T-cell (primary cell): ENCODE measurements around the gene SRRM1. TPM values are rescaled to one million over a fixed set of nuclear protein-coding genes. Genes with fewer than 3 reads are reported as not detected.

Experiments
- ATAC-seq, 4 experiments: fragments of 200-7000 bp in 3 of 4; fragments of 150-1000 bp in 1 of 4; cut with Tn5 transposase; replicated peaks in 1 of 4; 1 replicate in 3 of 4; 2 replicates in 1 of 4; pipeline ENCODE4 v1.10.0; 2021; ENCODE audit warnings: moderate library complexity in 3 of 4, mild to moderate bottlenecking in 2 of 4, moderate number of reproducible peaks in 1 of 4
- CTCF ChIA-PET, 2 donors: fragments of 300-600 bp; sonication (Branson Sonifier 250); formaldehyde crosslinking; loops; one replicate each; lab custom pipeline; 2022; ENCODE audit warnings: antibody characterized with exemption in 2 of 2; lab: Charles Lee
- POLR2A ChIA-PET, 2 donors: fragments of 300-600 bp; sonication (Branson Sonifier 250); formaldehyde crosslinking; loops; one replicate each; lab custom pipeline; 2022; ENCODE audit warnings: antibody characterized with exemption in 2 of 2; lab: Charles Lee
- DNase-seq, 35 experiments: peaks; one replicate each; pipeline versions ENCODE4 v3.0.0 to v3.0.0-alpha.2; 2013 to 2023
- H3K27ac ChIP-seq: one replicate; pipeline ENCODE4 v1.5.1; 2013; ENCODE audit warnings: low read length
- H3K27me3 ChIP-seq, 2 experiments: replicated peaks in 1 of 2; 1 replicate in 1 of 2; 2 replicates in 1 of 2; pipeline versions ENCODE4 v1.6.1 to v1.7.0; 2013; ENCODE audit warnings: low read length in 1 of 2, mixed read lengths in 1 of 2; ENCODE audit not compliant: control insufficient read depth in 2 of 2, insufficient read depth in 2 of 2; ENCODE audit errors: extremely low read depth in 1 of 2
- H3K36me3 ChIP-seq, 2 donors: 1 replicate in 1 of 2; 2 replicates in 1 of 2; pipeline versions ENCODE4 v1.6.1 to v1.7.0; 2013; ENCODE audit warnings: low read length in 1 of 2; ENCODE audit not compliant: control insufficient read depth in 2 of 2, insufficient read depth in 1 of 2; ENCODE audit errors: extremely low read depth in 1 of 2
- H3K4me1 ChIP-seq, 2 experiments: 1 replicate in 1 of 2; 2 replicates in 1 of 2; pipeline versions ENCODE4 v1.6.1 to v1.7.0; 2013; ENCODE audit warnings: low read length in 2 of 2, mixed read lengths in 1 of 2; ENCODE audit not compliant: insufficient read depth in 2 of 2, control insufficient read depth in 1 of 2; ENCODE audit errors: extremely low read depth in 1 of 2
- H3K4me3 ChIP-seq, 2 donors: 1 replicate in 1 of 2; 2 replicates in 1 of 2; pipeline versions ENCODE4 v1.5.1 to v1.7.0; 2013; ENCODE audit warnings: mild to moderate bottlenecking in 2 of 2, low read length in 1 of 2, moderate library complexity in 1 of 2; ENCODE audit not compliant: control insufficient read depth in 1 of 2; ENCODE audit errors: extremely low read depth in 1 of 2
- H3K9me3 ChIP-seq: 2 replicates; pipeline ENCODE4 v1.7.0; 2013
- H3K27ac Mint-ChIP-seq, 2 donors: one replicate each; pipeline ENCODE4 v1.8.0; 2020 to 2021; ENCODE audit warnings: mild to moderate bottlenecking in 2 of 2, mixed read lengths in 2 of 2
- H3K27me3 Mint-ChIP-seq, 2 donors: one replicate each; pipeline ENCODE4 v1.8.0; 2021 to 2022; ENCODE audit warnings: mixed read lengths in 2 of 2
- H3K36me3 Mint-ChIP-seq: one replicate; pipeline ENCODE4 v1.8.0; 2021; ENCODE audit warnings: mixed read lengths
- H3K4me1 Mint-ChIP-seq, 3 donors: one replicate each; pipeline ENCODE4 v1.8.0; 2020 to 2022; ENCODE audit warnings: mixed read lengths in 3 of 3, mild to moderate bottlenecking in 1 of 3
- H3K4me3 Mint-ChIP-seq, 3 donors: one replicate each; pipeline ENCODE4 v1.8.0; 2020 to 2022; ENCODE audit warnings: mild to moderate bottlenecking in 3 of 3, mixed read lengths in 3 of 3, moderate library complexity in 3 of 3
- H3K9me3 Mint-ChIP-seq, 3 donors: one replicate each; pipeline ENCODE4 v1.8.0; 2020 to 2022; ENCODE audit warnings: mixed read lengths in 3 of 3
- WGBS: methylation state at CpG from one replicate; pipeline ENCODE4 v1.1.5; 2013; ENCODE audit warnings: missing lambda C conversion rate; ENCODE audit not compliant: insufficient coverage; 5-methylcytosine and 5-hydroxymethylcytosine counted together
- total RNA-seq, 35 experiments: library from RNA in 6 of 35; stranded (reverse) in 6 of 35; fragments of 120-200 nt in 1 of 35; gene quantifications; one replicate each; pipeline versions ENCODE4 v1.2.1 to v1.2.4 and lab custom pipeline; 2013 to 2026

SRRM1 gene
- total RNA-seq, 5 donors from 2014 or later (not counting 1 experiment from before 2014, with no cell fraction given), result 158 to 303 (median 181) TPM

DNA sequence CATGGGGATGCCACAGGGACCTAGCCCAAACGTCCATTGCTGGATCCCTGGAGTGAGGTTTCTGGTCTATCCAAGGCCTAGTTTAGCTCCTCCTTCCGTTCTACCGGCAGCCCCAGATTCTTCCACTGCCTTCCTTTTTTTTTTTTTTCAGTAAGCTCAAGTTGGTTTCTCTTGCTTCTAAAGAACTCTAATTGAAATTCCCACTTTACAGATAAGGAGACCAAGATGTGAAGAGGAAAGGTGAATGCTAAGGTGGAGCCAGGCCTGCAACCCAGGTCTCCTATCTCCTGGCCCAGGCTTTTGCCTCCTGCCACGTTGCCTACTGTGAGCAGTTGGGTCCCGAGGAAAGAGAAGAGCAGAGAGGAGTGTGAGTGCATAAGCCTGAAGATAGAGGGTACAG is 70.6 kb downstream of the SRRM1 start:
- CTCF ChIA-PET, result interaction anchor here in 1 of 2 donors (1.3 kb wide), 1 partner anchor 117 kb away, joined by 4 read pairs; no protein-coding TSS in a partner anchor
- Histone ChIP-seq H3K4me1 (peaks cover 0 to 3% of the 10 kb centered on the region in 2 experiments), H3K4me3 (no peak overlapping the region), H3K9me3 (no peaks in the 10 kb centered on the region), H3K27me3 (no peaks in the 10 kb centered on the region), H3K36me3 (no peaks in the 10 kb centered on the region), H3K27ac (no peak overlapping the region)
- DNase-seq (no peak), ATAC-seq (no peak)
- H3K27ac Mint-ChIP-seq, result no peak overlapping the region
- H3K27me3 Mint-ChIP-seq, result no peaks in the 10 kb centered on the region
- no CpG with 5 or more reads among the region's 5 CpGs for WGBS
- H3K4me3 Mint-ChIP-seq, result no peak overlapping the region
- H3K4me1 Mint-ChIP-seq, result peaks cover 0 to 15% (median 11%) of the 10 kb centered on the region in 3 donors
- no peaks in the 10 kb centered on the region for H3K36me3 Mint-ChIP-seq
- POLR2A ChIA-PET, result no interaction called here
- no peaks in the 10 kb centered on the region for H3K9me3 Mint-ChIP-seq

DNA sequence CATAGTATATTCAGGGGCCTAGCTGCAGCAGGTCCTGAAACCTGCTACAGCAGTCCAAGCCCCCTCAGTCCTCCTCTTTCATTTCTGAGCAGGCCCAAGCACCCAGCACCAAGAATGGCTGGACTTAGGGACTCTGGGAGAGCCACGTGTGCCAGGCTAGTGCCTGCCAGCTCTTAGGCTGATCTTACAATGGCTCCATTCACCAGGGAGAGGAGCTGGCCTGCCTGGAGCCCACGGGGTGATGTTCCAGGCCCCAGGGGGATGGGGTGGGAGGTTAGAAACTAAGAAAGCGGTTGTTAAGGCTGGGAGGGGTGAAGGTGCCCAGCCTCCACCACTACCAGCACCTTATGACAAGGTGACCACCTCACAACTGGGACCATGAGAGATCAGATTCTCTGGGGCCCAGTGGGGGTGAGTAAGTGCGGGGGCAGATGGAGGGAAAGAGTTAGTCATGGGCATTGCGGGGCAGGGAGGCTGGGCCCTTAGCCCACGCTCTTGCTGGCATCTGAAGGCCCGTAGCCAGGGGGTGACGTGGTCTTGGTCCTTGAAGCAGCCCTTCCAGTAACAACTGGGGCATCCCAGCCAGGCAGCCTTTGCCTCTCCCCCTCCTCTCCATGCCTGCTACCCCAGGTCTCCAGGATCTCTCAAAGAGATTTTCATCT is 71.9 kb downstream of the SRRM1 start:
- WGBS, result 78% methylated on average over 4 of the region's 8 CpGs
- Mint-ChIP-seq H3K4me1 (peaks cover 0 to 5% (median 3%) of the 10 kb centered on the region in 3 donors), H3K9me3 (no peaks in the 10 kb centered on the region), H3K36me3 (no peaks in the 10 kb centered on the region), H3K4me3 (no peak overlapping the region), H3K27me3 (no peaks in the 10 kb centered on the region), H3K27ac (no peak overlapping the region)
- DNase-seq (no peak), ATAC-seq (no peak)
- Histone ChIP-seq H3K36me3 (no peaks in the 10 kb centered on the region), H3K27me3 (peaks cover 0 to 4% of the 10 kb centered on the region in 2 experiments), H3K27ac (no peak overlapping the region), H3K9me3 (no peaks in the 10 kb centered on the region), H3K4me3 (no peak overlapping the region), H3K4me1 (no peaks in the 10 kb centered on the region)
- POLR2A ChIA-PET, result no interaction called here
- CTCF ChIA-PET, result interaction anchor here in 1 of 2 donors (1.3 kb wide), 1 partner anchor 115 kb away, joined by 4 read pairs; no protein-coding TSS in a partner anchor

DNA sequence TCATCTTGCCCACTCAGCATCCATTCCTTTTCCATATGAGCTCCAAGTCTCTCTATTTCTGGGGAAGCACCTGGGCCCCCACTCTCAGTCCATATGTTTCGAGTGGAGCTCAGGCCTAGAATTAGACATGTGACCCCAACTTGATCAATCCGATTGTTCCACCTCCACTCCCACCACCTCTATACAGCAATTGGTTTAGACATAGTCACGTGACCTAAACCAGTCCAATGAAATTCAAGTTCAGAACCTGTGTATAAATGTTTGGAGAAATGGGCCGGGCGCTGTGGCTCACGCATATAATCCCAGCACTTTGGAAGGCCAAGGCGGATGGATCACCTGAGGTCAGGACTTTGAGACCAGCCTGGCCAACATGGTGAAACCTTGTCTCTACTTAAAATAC is 72.6 kb downstream of the SRRM1 start:
- Histone ChIP-seq H3K4me1 (no peaks in the 10 kb centered on the region), H3K9me3 (no peaks in the 10 kb centered on the region), H3K27me3 (peaks cover 0 to 8% of the 10 kb centered on the region in 2 experiments), H3K36me3 (no peaks in the 10 kb centered on the region), H3K27ac (no peak overlapping the region), H3K4me3 (no peak overlapping the region)
- Mint-ChIP-seq H3K27ac (no peak overlapping the region), H3K4me1 (no peaks in the 10 kb centered on the region), H3K4me3 (no peak overlapping the region), H3K36me3 (no peaks in the 10 kb centered on the region), H3K27me3 (no peaks in the 10 kb centered on the region), H3K9me3 (no peaks in the 10 kb centered on the region)
- ChIA-PET CTCF (no interaction called here), POLR2A (no interaction called here)
- DNase-seq (no peak), ATAC-seq (no peak)
- WGBS, result 97% methylated on average over 3 of the region's 7 CpGs

DNA sequence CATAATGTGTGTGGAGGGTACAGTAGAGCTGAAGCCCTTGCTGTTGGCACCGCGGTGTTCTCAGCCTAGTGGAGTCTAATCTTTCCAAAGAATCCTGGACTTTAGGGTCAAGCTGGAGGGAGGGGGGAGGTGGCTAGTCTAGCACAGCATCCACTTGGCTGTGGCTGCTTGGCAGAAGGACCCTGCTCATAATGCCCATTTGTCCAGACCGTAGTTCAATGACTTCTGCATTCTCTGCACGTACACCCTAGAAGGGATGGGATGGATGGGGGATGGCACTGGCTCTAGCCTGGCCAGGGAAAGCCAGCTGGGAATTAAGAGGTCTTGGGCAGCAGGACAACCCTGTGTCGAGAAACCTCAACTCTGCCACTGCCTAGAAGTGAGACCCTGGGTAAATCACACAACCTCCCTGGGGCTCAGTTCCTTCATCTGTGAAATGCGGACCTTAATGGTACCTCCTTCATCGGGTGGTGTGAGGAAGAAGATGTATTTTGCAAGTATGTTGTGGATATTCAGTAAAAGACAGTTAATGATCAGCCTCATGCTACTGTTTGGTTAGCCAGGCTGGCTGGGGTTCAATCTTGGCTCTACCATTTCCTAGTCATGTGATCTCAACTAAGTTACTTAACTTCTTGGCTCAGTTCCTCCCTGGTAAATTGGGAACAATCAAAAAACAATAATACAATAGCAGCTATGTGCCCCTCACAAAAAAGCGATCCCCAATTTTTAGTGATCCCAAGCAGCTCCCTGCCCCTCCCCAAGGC is 75.0 kb downstream of the SRRM1 start:
- DNase-seq (no peak), ATAC-seq (no peak)
- ChIA-PET CTCF (no interaction called here), POLR2A (no interaction called here)
- Histone ChIP-seq H3K36me3 (no peaks in the 10 kb centered on the region), H3K4me3 (no peak overlapping the region), H3K27ac (no peak overlapping the region), H3K27me3 (peaks cover 0 to 8% of the 10 kb centered on the region in 2 experiments), H3K4me1 (peaks cover 0 to 6% of the 10 kb centered on the region in 2 experiments), H3K9me3 (no peaks in the 10 kb centered on the region)
- Mint-ChIP-seq H3K4me1 (peaks cover 0 to 7% (median 4%) of the 10 kb centered on the region in 3 donors), H3K36me3 (no peaks in the 10 kb centered on the region), H3K4me3 (no peak overlapping the region), H3K27me3 (no peaks in the 10 kb centered on the region), H3K27ac (no peak overlapping the region), H3K9me3 (no peaks in the 10 kb centered on the region)
- 95% methylated on average over 4 of the region's 8 CpGs for WGBS

DNA sequence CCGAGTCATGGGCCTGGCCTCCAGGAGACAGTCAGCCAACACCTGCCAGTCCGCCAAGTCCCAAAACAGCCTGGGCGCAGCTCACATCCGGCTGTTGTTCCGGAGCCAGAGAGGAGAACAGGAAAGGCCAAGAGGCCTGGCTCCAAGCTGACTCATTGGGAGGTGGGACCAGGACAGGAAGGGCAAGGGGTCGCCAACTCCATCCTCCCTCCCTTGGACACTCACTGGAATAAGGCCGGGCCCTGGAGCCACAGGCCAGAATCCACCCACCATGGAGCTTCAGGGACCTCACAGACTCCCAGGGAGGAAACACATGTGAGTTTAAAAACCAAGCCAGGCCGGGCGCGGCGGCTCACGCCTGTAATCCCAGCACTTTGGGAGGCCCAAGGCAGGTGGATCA is 77.0 kb downstream of the SRRM1 start:
- Mint-ChIP-seq H3K36me3 (no peaks in the 10 kb centered on the region), H3K27me3 (peaks cover 0 to 3% of the 10 kb centered on the region in 2 donors), H3K27ac (no peak overlapping the region), H3K4me3 (no peak overlapping the region), H3K9me3 (no peaks in the 10 kb centered on the region), H3K4me1 (peaks cover 0 to 7% (median 4%) of the 10 kb centered on the region in 3 donors)
- H3K27ac ChIP-seq, result no peak overlapping the region
- no peak for DNase-seq
- no peak overlapping the region for H3K4me3 ChIP-seq
- ChIA-PET CTCF (interaction anchor here in 1 of 2 donors (0.6 kb wide), 1 partner anchor 568 kb away, joined by 3 read pairs; no protein-coding TSS in a partner anchor), POLR2A (no interaction called here)
- H3K9me3 ChIP-seq, result no peaks in the 10 kb centered on the region
- peaks cover 0 to 6% of the 10 kb centered on the region in 2 experiments for H3K4me1 ChIP-seq
- H3K27me3 ChIP-seq, result peaks cover 0 to 8% of the 10 kb centered on the region in 2 experiments
- 92% methylated on average over 8 of the region's 12 CpGs for WGBS
- H3K36me3 ChIP-seq, result no peaks in the 10 kb centered on the region
- no peak for ATAC-seq

DNA sequence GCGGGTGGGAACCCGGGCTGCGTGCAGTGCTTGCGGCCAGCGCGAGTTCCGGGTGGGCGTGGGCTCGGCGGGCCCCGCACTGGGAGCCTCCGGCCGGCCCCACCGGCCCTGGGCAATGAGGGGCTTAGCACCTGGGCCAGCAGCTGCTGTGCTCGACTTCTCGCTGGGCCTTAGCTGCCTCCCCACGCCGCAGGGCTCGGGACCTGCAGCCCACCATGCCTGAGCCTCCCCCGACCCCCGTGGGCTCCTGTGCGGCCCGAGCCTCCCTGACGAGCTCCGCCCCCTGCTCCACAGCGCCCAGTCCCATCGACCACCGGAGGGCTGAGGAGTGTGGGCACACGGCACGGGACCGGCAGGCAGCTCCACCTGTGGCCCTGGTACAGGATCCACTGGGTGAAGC is 78.4 kb downstream of the SRRM1 start:
- WGBS, result 95% methylated on average over 25 of the region's 31 CpGs
- Histone ChIP-seq H3K4me3 (no peak overlapping the region), H3K4me1 (peaks cover 0 to 6% of the 10 kb centered on the region in 2 experiments), H3K9me3 (no peaks in the 10 kb centered on the region), H3K27me3 (peaks cover 0 to 8% of the 10 kb centered on the region in 2 experiments), H3K36me3 (no peaks in the 10 kb centered on the region), H3K27ac (no peak overlapping the region)
- H3K36me3 Mint-ChIP-seq, result no peaks in the 10 kb centered on the region
- peaks cover 0 to 3% of the 10 kb centered on the region in 2 donors for H3K27me3 Mint-ChIP-seq
- H3K4me3 Mint-ChIP-seq, result no peak overlapping the region
- H3K4me1 Mint-ChIP-seq, result peaks cover 0 to 7% (median 4%) of the 10 kb centered on the region in 3 donors
- H3K9me3 Mint-ChIP-seq, result no peaks in the 10 kb centered on the region
- no peak for ATAC-seq
- ChIA-PET CTCF (interaction anchor here in 1 of 2 donors (0.6 kb wide), 1 partner anchor 130 kb away, joined by 3 read pairs; no protein-coding TSS in a partner anchor), POLR2A (no interaction called here)
- H3K27ac Mint-ChIP-seq, result no peak overlapping the region
- DNase-seq, result no peak
